ENCODE results near the gene ADAM15. TPM values are rescaled to one million over a fixed set of nuclear protein-coding genes. Genes with fewer than 3 reads are reported as not detected.

ADAM15 gene
- total RNA-seq, 2 experiments from 2014 or later: 17.2 to 20.1 TPM

DNA sequence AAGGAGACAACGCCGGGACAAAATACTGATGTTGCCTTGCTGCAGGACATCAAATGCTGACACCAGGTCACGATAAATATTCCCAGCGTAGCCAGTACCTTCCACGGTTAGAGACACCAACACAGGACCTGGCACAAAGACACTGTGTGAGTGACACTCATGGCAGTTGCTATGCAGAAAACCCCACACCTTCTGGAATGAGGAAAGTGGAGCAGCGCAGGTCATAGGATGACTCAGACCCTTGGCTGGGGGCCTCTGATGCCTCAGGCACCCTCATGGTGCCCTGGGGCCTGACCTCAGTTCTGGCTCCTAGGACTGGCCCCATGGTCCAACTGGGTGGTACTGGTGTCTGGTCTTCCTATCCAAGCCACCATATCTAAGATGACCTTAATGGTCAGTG is 24.5 kb upstream of the ADAM15 start:
- no peak for ATAC-seq (ENCODE audit: poor library complexity)
- no peak overlapping the region for H3K27ac Mint-ChIP-seq

DNA sequence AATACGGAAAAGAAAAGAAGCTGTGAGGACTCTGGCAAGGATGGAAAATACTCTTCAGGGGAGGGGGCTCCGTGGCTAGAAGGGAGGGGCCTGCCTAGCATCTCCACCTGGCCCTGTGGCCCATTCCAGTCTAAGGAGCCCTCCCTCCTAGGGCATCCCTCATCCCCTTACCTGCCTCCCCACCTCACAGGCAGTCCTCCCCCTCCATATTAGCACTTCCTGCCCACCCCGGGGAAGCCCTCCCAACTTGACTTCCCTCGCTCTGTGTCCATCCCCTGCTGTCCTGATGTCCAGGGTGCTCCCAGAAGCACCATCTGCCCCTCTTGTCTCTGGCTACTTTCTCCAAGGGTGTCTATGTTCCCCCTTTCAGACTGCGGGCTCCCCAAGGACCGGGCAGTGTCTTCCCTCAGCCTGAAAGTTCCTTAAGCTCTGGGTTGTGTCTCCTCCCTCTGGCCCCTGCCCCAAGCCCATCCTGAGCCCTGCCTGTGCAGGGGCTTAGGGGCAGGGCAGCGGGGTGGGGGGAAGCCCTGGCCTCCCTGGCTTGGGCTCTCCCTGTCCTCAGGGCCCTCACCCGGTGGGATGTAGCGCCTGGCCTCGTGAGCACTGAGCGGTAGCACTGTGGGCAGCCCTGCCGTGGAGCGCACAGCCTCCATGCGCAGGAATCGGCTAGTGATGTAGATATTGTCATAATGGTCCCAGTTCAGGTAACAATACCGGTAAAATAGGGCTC is 21.4 kb upstream of the ADAM15 start:
- H3K27me3 Mint-ChIP-seq: no peaks in the 10 kb centered on the region
- ATAC-seq (ENCODE audit: poor library complexity): no peak

More for the DNA sequence above, 24.5 kb upstream of the ADAM15 start:
- Histone ChIP-seq H3K27ac (ENCODE audit: low read depth in 1 of 2, low read length in 2 of 2) (no peak overlapping the region), H3K36me3 (ENCODE audit: insufficient read depth, low read length) (no peaks in the 10 kb centered on the region), H3K27me3 (ENCODE audit: control insufficient read depth in 1 of 2, insufficient read depth in 2 of 2, low read length in 2 of 2) (no peaks in the 10 kb centered on the region), H3K9me3 (ENCODE audit: control insufficient read depth in 1 of 2, insufficient read depth in 1 of 2, low read length in 2 of 2) (no peaks in the 10 kb centered on the region), H3K4me3 (ENCODE audit: low read length) (no peak overlapping the region), H3K4me1 (ENCODE audit: insufficient read depth, low read length) (peaks cover 6% of the 10 kb centered on the region)
- intact Hi-C loops (cut with DNase I, micrococcal nuclease): loop anchor here in 1 of 2 experiments (10.0 kb wide), 1 partner anchor 362 kb away; no protein-coding TSS in a partner anchor
- CTCF ChIA-PET: no interaction called here
- H3K36me3 Mint-ChIP-seq (ENCODE audit: low read depth): no peaks in the 10 kb centered on the region
- no peaks in the 10 kb centered on the region for H3K27me3 Mint-ChIP-seq
- POLR2A ChIA-PET: no interaction called here
- H3K9me3 Mint-ChIP-seq: no peaks in the 10 kb centered on the region
- H3K4me1 Mint-ChIP-seq (ENCODE audit: low read depth): peaks cover 9% of the 10 kb centered on the region
- DNase-seq: no peak
- TF ChIP-seq, protein P1, sequence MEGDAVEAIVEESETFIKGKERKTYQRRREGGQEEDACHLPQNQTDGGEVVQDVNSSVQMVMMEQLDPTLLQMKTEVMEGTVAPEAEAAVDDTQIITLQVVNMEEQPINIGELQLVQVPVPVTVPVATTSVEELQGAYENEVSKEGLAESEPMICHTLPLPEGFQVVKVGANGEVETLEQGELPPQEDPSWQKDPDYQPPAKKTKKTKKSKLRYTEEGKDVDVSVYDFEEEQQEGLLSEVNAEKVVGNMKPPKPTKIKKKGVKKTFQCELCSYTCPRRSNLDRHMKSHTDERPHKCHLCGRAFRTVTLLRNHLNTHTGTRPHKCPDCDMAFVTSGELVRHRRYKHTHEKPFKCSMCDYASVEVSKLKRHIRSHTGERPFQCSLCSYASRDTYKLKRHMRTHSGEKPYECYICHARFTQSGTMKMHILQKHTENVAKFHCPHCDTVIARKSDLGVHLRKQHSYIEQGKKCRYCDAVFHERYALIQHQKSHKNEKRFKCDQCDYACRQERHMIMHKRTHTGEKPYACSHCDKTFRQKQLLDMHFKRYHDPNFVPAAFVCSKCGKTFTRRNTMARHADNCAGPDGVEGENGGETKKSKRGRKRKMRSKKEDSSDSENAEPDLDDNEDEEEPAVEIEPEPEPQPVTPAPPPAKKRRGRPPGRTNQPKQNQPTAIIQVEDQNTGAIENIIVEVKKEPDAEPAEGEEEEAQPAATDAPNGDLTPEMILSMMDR (IDR thresholded peaks at IDR 0.05): no peak
- no peak overlapping the region for H3K4me3 Mint-ChIP-seq

DNA sequence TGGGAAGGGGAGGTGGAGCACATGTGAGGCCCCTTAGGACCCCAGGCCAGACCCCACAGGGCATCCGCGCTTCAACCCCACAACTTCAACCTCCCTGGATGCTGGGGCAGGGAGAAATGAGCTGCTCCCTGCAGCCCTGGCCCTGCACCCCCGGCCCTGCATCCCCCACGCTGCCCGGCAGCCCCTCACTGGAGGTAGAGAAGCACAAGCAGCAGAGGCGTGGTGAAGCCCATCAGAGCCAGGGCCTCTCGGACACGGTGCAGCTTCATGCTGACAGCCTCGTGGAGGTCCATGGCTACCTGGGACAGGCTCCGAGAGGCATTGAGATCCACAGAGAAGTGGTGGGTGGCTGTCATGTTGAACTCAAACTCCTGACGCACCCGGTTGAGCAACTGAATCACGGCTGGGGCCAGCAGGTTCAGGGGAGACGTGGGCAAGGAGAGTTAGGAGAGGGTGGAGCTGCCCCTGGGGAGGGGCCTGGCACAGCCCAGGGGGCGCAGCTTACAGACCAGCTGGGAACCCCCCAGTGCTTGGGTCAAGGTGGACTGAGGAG is 20.8 kb upstream of the ADAM15 start:
- ChIA-PET CTCF (no interaction called here), POLR2A (no interaction called here)
- ATAC-seq (ENCODE audit: poor library complexity) (no peak), DNase-seq (no peak)
- Mint-ChIP-seq H3K27me3 (no peaks in the 10 kb centered on the region), H3K9me3 (no peaks in the 10 kb centered on the region), H3K36me3 (ENCODE audit: low read depth) (no peaks in the 10 kb centered on the region), H3K27ac (no peak overlapping the region), H3K4me1 (ENCODE audit: low read depth) (no peaks in the 10 kb centered on the region), H3K4me3 (no peak overlapping the region)
- Histone ChIP-seq H3K36me3 (ENCODE audit: insufficient read depth, low read length) (no peaks in the 10 kb centered on the region), H3K9me3 (ENCODE audit: control insufficient read depth in 1 of 2, insufficient read depth in 1 of 2, low read length in 2 of 2) (no peaks in the 10 kb centered on the region), H3K27ac (ENCODE audit: low read depth in 1 of 2, low read length in 2 of 2) (no peak overlapping the region), H3K4me3 (ENCODE audit: low read length) (no peak overlapping the region), H3K4me1 (ENCODE audit: insufficient read depth, low read length) (no peaks in the 10 kb centered on the region), H3K27me3 (ENCODE audit: control insufficient read depth in 1 of 2, insufficient read depth in 2 of 2, low read length in 2 of 2) (no peaks in the 10 kb centered on the region)
- TF ChIP-seq, protein P1 (IDR thresholded peaks at IDR 0.05): no peak
- intact Hi-C loops (cut with DNase I, micrococcal nuclease): loop anchor here in 1 of 2 experiments (10.0 kb wide), 1 partner anchor 124 kb away; no protein-coding TSS in a partner anchor

More for the DNA sequence above, 21.4 kb upstream of the ADAM15 start:
- Histone ChIP-seq H3K27ac (ENCODE audit: low read depth in 1 of 2, low read length in 2 of 2) (no peak overlapping the region), H3K27me3 (ENCODE audit: control insufficient read depth in 1 of 2, insufficient read depth in 2 of 2, low read length in 2 of 2) (no peaks in the 10 kb centered on the region), H3K36me3 (ENCODE audit: insufficient read depth, low read length) (no peaks in the 10 kb centered on the region), H3K9me3 (ENCODE audit: control insufficient read depth in 1 of 2, insufficient read depth in 1 of 2, low read length in 2 of 2) (no peaks in the 10 kb centered on the region), H3K4me3 (ENCODE audit: low read length) (no peak overlapping the region), H3K4me1 (ENCODE audit: insufficient read depth, low read length) (no peaks in the 10 kb centered on the region)
- no peak for DNase-seq
- ChIA-PET CTCF (no interaction called here), POLR2A (no interaction called here)
- no peak overlapping the region for H3K27ac Mint-ChIP-seq
- H3K9me3 Mint-ChIP-seq: no peaks in the 10 kb centered on the region
- H3K36me3 Mint-ChIP-seq (ENCODE audit: low read depth): no peaks in the 10 kb centered on the region
- TF ChIP-seq, protein P1 (IDR thresholded peaks at IDR 0.05): no peak
- no peaks in the 10 kb centered on the region for H3K4me1 Mint-ChIP-seq (ENCODE audit: low read depth)
- intact Hi-C loops (cut with DNase I, micrococcal nuclease): loop anchor here in 1 of 2 experiments (10.0 kb wide), 2 partner anchors 125 to 365 kb away; no protein-coding TSS in a partner anchor
- no peak overlapping the region for H3K4me3 Mint-ChIP-seq

Measured in CD4-positive, alpha-beta T cell (primary cell).